WTC11 (cell line): ENCODE data around the gene RAPGEF2. TPM values are rescaled to one million over a fixed set of nuclear protein-coding genes. Genes with fewer than 3 reads are reported as not detected.

Experiments used
- ATAC-seq: fragments of 200-7000 bp; cut with Tn5 transposase; 2 replicates; pipeline ENCODE4 v1.10.0; 2021; ENCODE audit warnings: mild to moderate bottlenecking, moderate library complexity
- CTCF ChIA-PET: fragments of 300-600 bp; sonication (Branson Sonifier 250); formaldehyde crosslinking; loops from one replicate; lab custom pipeline; 2021; ENCODE audit warnings: antibody characterized with exemption; lab: Charles Lee
- POLR2A ChIA-PET: fragments of 350-600 bp; sonication (Branson Sonifier 250); formaldehyde crosslinking; loops from one replicate; lab custom pipeline; 2021; ENCODE audit warnings: antibody characterized with exemption; lab: Charles Lee
- DNase-seq: peaks from one replicate; pipeline ENCODE4 v3.0.0; 2021; ENCODE audit warnings: low spot score
- H3K27ac Mint-ChIP-seq: 2 replicates; pipeline ENCODE4 v1.8.0; 2021; ENCODE audit warnings: mixed read lengths
- H3K27me3 Mint-ChIP-seq: 2 replicates; pipeline ENCODE4 v1.8.0; 2021; ENCODE audit warnings: low read depth, mild to moderate bottlenecking, moderate library complexity, mixed read lengths
- H3K36me3 Mint-ChIP-seq: 2 replicates; pipeline ENCODE4 v1.8.0; 2021; ENCODE audit warnings: mixed read lengths
- H3K4me1 Mint-ChIP-seq: 2 replicates; pipeline ENCODE4 v1.8.0; 2022; ENCODE audit warnings: mixed read lengths
- H3K4me3 Mint-ChIP-seq: 2 replicates; pipeline ENCODE4 v1.8.0; 2021; ENCODE audit warnings: mild to moderate bottlenecking, moderate library complexity, mixed read lengths
- H3K9me3 Mint-ChIP-seq: 2 replicates; pipeline ENCODE4 v1.8.0; 2021; ENCODE audit warnings: mixed read lengths
- CREM ChIP-seq: sonication (generic); formaldehyde crosslinking; IDR thresholded peaks from 2 replicates; pipeline ENCODE4 v1.8.1; 2022; ENCODE audit warnings: mild to moderate bottlenecking, missing genetic modification reagents, moderate library complexity
- ETV6 ChIP-seq: sonication (generic); formaldehyde crosslinking; IDR thresholded peaks from 2 replicates; pipeline ENCODE4 v1.8.1; 2022; ENCODE audit warnings: mild to moderate bottlenecking, missing genetic modification reagents
- FOXK1 ChIP-seq: sonication (generic); formaldehyde crosslinking; IDR thresholded peaks from 2 replicates; pipeline ENCODE4 v1.8.0; 2022; ENCODE audit warnings: mild to moderate bottlenecking, moderate library complexity, missing genetic modification reagents
- FOXP1 ChIP-seq: sonication (generic); formaldehyde crosslinking; IDR thresholded peaks from 2 replicates; pipeline ENCODE4 v1.8.0; 2022; ENCODE audit warnings: missing genetic modification reagents, mild to moderate bottlenecking, moderate library complexity, borderline replicate concordance
- KAT7 ChIP-seq: sonication (generic); formaldehyde crosslinking; IDR thresholded peaks from 2 replicates; pipeline ENCODE4 v1.8.1; 2023; ENCODE audit warnings: missing genetic modification reagents, mild to moderate bottlenecking, borderline replicate concordance
- MXD4 ChIP-seq: fragments of 250-450 bp; sonication (Bioruptor Pico); IDR thresholded peaks from 2 replicates; pipeline ENCODE4 v1.8.0; 2021; ENCODE audit warnings: mild to moderate bottlenecking, moderate library complexity, borderline replicate concordance
- NR2C2 ChIP-seq: sonication (generic); formaldehyde crosslinking; IDR thresholded peaks from 2 replicates; pipeline ENCODE4 v1.8.0; 2022; ENCODE audit warnings: mild to moderate bottlenecking, missing genetic modification reagents
- OVOL2 ChIP-seq: fragments of 250-450 bp; sonication (Bioruptor Pico); IDR thresholded peaks from 2 replicates; pipeline ENCODE4 v1.9.0; 2021; ENCODE audit warnings: mild to moderate bottlenecking, borderline replicate concordance
- RELA ChIP-seq: sonication (generic); formaldehyde crosslinking; IDR thresholded peaks from 2 replicates; pipeline ENCODE4 v1.8.1; 2022; ENCODE audit warnings: missing genetic modification reagents, mild to moderate bottlenecking, borderline replicate concordance
- USF2 ChIP-seq: sonication (generic); formaldehyde crosslinking; IDR thresholded peaks from 2 replicates; pipeline ENCODE4 v1.8.1; 2023; ENCODE audit warnings: mild to moderate bottlenecking, missing genetic modification reagents, moderate library complexity
- ZBTB43 ChIP-seq: sonication (generic); formaldehyde crosslinking; IDR thresholded peaks from 2 replicates; pipeline ENCODE4 v1.8.1; 2023; ENCODE audit warnings: mild to moderate bottlenecking, missing genetic modification reagents
- ZNF121 ChIP-seq: sonication (generic); formaldehyde crosslinking; IDR thresholded peaks from 2 replicates; pipeline ENCODE4 v1.8.0; 2023; ENCODE audit warnings: missing genetic modification reagents
- ZNF317 ChIP-seq: sonication (generic); formaldehyde crosslinking; IDR thresholded peaks from 2 replicates; pipeline ENCODE4 v1.8.1; 2023; ENCODE audit warnings: low read depth, mild to moderate bottlenecking, moderate library complexity, missing genetic modification reagents, borderline replicate concordance
- ZNF532 ChIP-seq: fragments of 250-450 bp; sonication (Bioruptor Pico); IDR thresholded peaks from 2 replicates; pipeline ENCODE4 v1.9.0; 2021; ENCODE audit warnings: mild to moderate bottlenecking, borderline replicate concordance
- total RNA-seq: library from RNA; stranded (reverse); gene quantifications from 3 replicates; pipeline ENCODE4 v1.2.3, GENCODE V29; 2021
- TF ChIP-seq, protein P1 (sequence below): fragments of 250-450 bp; sonication (Bioruptor Pico); IDR thresholded peaks from 2 replicates; pipeline ENCODE4 v1.8.0; 2021; ENCODE audit warnings: mild to moderate bottlenecking
- TF ChIP-seq, protein P2 (sequence below): fragments of 250-450 bp; sonication (Bioruptor Pico); IDR thresholded peaks from 2 replicates; pipeline ENCODE4 v1.9.0; 2021; ENCODE audit warnings: moderate library complexity, mild to moderate bottlenecking, inconsistent platforms, borderline replicate concordance

Gene RAPGEF2
- total RNA-seq, 1 experiment from 2014 or later = 40.6 TPM

- TF ChIP-seq ZNF532 (CRISPR knock-in tag) = no peak
- no peak for TF ChIP-seq ZNF121
- TF ChIP-seq KAT7 (CRISPR knock-in tag) = no peak
- TF ChIP-seq USF2 = no peak
- no peak for TF ChIP-seq RELA (CRISPR knock-in tag)
- TF ChIP-seq NR2C2 (CRISPR knock-in tag) = no peak
- TF ChIP-seq, protein P1, sequence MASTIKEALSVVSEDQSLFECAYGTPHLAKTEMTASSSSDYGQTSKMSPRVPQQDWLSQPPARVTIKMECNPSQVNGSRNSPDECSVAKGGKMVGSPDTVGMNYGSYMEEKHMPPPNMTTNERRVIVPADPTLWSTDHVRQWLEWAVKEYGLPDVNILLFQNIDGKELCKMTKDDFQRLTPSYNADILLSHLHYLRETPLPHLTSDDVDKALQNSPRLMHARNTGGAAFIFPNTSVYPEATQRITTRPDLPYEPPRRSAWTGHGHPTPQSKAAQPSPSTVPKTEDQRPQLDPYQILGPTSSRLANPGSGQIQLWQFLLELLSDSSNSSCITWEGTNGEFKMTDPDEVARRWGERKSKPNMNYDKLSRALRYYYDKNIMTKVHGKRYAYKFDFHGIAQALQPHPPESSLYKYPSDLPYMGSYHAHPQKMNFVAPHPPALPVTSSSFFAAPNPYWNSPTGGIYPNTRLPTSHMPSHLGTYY = no peak
- TF ChIP-seq CREM (CRISPR knock-in tag) = no peak
- no peak for TF ChIP-seq ZNF317 (CRISPR knock-in tag)
- TF ChIP-seq ETV6 (CRISPR knock-in tag) = no peak
- TF ChIP-seq MXD4 = no peak
- TF ChIP-seq FOXP1 (CRISPR knock-in tag) = no peak
- TF ChIP-seq, protein P2, sequence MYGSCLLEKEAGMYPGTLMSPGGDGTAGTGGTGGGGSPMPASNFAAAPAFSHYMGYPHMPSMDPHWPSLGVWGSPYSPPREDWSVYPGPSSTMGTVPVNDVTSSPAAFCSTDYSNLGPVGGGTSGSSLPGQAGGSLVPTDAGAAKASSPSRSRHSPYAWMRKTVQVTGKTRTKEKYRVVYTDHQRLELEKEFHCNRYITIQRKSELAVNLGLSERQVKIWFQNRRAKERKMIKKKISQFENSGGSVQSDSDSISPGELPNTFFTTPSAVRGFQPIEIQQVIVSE = no peak
Observed at GRCh38 chr4:159328766-159329165, 225.9 kb downstream of the RAPGEF2 start (continued).

GRCh38 chr4:159334461-159334860 lies 231.6 kb downstream of the RAPGEF2 start:
- DNase-seq (no peak), ATAC-seq (no peak)
- ChIA-PET CTCF (no interaction called here), POLR2A (no interaction called here)
- Mint-ChIP-seq H3K27me3 (no peaks in the 10 kb centered on the region), H3K9me3 (no peaks in the 10 kb centered on the region), H3K4me3 (no peak overlapping the region), H3K27ac (no peak overlapping the region), H3K36me3 (peaks cover 23% of the 10 kb centered on the region), H3K4me1 (no peaks in the 10 kb centered on the region)
- TF ChIP-seq ZBTB43 (CRISPR knock-in tag) (no peak), FOXK1 (no peak), OVOL2 (CRISPR knock-in tag) (no peak)
- TF ChIP-seq, protein P1 = no peak
